OCI-LY1 (cell line): Measurements from ENCODE around the gene SNAI1.

ENCODE experiments used
- EZH2 ChIP-seq: fragments of 200-600 bp; sonication (generic), shearing (Covaris generic); IDR thresholded peaks from 2 replicates; pipeline ENCODE4 v1.8.0; 2017; ENCODE audit warnings: borderline replicate concordance, mixed run types, mild to moderate bottlenecking, antibody characterized with exemption, low read length, moderate library complexity, mixed read lengths
- TF ChIP-seq, protein P1 (sequence below): fragments of 200-600 bp; sonication (generic), shearing (Covaris generic); IDR thresholded peaks from 2 replicates; pipeline ENCODE4 v1.5.1; 2017; ENCODE audit warnings: mild to moderate bottlenecking, antibody characterized with exemption, low read length, moderate library complexity, mixed read lengths

DNA sequence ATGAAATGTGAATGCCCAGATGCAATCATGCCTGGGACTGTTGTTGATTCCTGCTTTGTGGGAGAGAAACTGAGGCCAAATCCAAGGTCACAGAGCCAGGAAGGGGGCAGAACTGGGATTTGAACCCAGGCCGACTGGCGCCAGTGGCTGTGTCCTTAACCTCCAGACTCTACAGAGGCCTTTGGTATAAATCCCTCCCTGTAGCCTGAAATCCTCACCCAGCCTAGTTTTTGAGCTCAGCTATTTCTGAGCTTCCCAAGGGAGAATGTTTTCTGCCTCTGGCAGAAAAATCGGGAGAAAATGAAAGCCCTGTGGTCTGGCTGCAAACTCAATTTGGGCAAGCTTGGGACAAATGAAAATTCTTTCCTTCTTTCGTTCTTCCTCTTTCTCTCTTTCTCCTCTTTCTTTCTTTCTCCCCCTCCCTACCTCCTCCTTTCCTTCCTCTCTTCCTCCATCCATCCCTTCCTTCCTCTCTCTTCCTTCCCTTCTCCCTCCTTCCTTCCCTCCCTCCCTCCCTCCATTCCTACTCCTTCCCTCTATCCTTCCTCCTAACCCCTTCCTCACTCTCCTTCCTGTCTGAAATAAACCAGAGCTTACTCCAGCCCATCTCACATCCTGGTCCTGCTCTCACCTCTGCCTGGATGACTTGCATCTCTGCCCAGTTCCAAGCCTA, 34.9 kb downstream of the SNAI1 start:
- TF ChIP-seq EZH2: no peak
- TF ChIP-seq, protein P1, sequence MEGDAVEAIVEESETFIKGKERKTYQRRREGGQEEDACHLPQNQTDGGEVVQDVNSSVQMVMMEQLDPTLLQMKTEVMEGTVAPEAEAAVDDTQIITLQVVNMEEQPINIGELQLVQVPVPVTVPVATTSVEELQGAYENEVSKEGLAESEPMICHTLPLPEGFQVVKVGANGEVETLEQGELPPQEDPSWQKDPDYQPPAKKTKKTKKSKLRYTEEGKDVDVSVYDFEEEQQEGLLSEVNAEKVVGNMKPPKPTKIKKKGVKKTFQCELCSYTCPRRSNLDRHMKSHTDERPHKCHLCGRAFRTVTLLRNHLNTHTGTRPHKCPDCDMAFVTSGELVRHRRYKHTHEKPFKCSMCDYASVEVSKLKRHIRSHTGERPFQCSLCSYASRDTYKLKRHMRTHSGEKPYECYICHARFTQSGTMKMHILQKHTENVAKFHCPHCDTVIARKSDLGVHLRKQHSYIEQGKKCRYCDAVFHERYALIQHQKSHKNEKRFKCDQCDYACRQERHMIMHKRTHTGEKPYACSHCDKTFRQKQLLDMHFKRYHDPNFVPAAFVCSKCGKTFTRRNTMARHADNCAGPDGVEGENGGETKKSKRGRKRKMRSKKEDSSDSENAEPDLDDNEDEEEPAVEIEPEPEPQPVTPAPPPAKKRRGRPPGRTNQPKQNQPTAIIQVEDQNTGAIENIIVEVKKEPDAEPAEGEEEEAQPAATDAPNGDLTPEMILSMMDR: no peak
